Measurements from ENCODE around the gene GRAMD1B.

- no peak for TF ChIP-seq POLR2A (IDR thresholded peaks at IDR 0.05; ENCODE audit: low read length)
- no peak for TF ChIP-seq GATA1 (IDR thresholded peaks at IDR 0.05; ENCODE audit: low read depth, low read length)
Measured at GRCh38 chr11:123418351-123419114, 11.5 kb upstream of the GRAMD1B start.

Measured in erythroblast (primary cell).